Measurements from ENCODE around the gene ZRANB1. TPM values are rescaled to one million over a fixed set of nuclear protein-coding genes. Genes with fewer than 3 reads are reported as not detected.

Gene ZRANB1
- total RNA-seq, 4 donors from 2014 or later = 8.4 to 24.0 (median 16.8) TPM

- Histone ChIP-seq H3K4me3 (no peak overlapping the region), H3K27ac (no peak overlapping the region), H3K4me1 (peaks cover 6 to 34% (median 19%) of the 10 kb centered on the region in 4 donors), H3K27me3 (no peaks in the 10 kb centered on the region), H3K9me3 (no peaks in the 10 kb centered on the region), H3K36me3 (no peaks in the 10 kb centered on the region)
- TF ChIP-seq POLR2A (IDR thresholded peaks at IDR 0.05) = no peak
- no peak for TF ChIP-seq CTCF (IDR thresholded peaks at IDR 0.05)
- no peak for TF ChIP-seq EP300 (IDR thresholded peaks at IDR 0.05; ENCODE audit: low read depth)
- no peak for TF ChIP-seq POLR2AphosphoS5 (IDR thresholded peaks at IDR 0.05)
- 90 to 98% methylated on average over 7 of the region's 7 CpGs for WGBS, 2 donors (ENCODE audit: low coverage in 1 of 2)
- no peak for DNase-seq
- intact Hi-C loops (cut with DNase I; ENCODE audit: low total_unique reads) = no loop called here
- in situ Hi-C loops (cut with MboI; ENCODE audit: low pct_ligation_motif_present in 1 of 4, low pct_unique_long_range_greater_than_20kb in 1 of 4, low sequenced_read_pairs in 3 of 4) = no loop called here
Measured at GRCh38 chr10:124928087-124928486, 13.8 kb upstream of the ZRANB1 start.

- WGBS, 2 donors (ENCODE audit: low coverage in 1 of 2) = 92% methylated on average over 2 to 3 of the region's 3 CpGs
- H3K4me3 ChIP-seq = no peak overlapping the region
- H3K36me3 ChIP-seq = no peaks in the 10 kb centered on the region
- H3K27ac ChIP-seq = no peak overlapping the region
- H3K4me1 ChIP-seq = peaks cover 6 to 34% (median 19%) of the 10 kb centered on the region in 4 donors
- intact Hi-C loops (cut with DNase I; ENCODE audit: low total_unique reads) (no loop called here), in situ Hi-C loops (cut with MboI; ENCODE audit: low pct_ligation_motif_present in 1 of 4, low pct_unique_long_range_greater_than_20kb in 1 of 4, low sequenced_read_pairs in 3 of 4) (no loop called here)
- H3K9me3 ChIP-seq = no peaks in the 10 kb centered on the region
- no peak for DNase-seq
- no peak for TF ChIP-seq EP300 (IDR thresholded peaks at IDR 0.05; ENCODE audit: low read depth)
- TF ChIP-seq CTCF (IDR thresholded peaks at IDR 0.05) = no peak
- TF ChIP-seq POLR2AphosphoS5 (IDR thresholded peaks at IDR 0.05) = no peak
- TF ChIP-seq POLR2A (IDR thresholded peaks at IDR 0.05) = no peak
- no peaks in the 10 kb centered on the region for H3K27me3 ChIP-seq
Measured at GRCh38 chr10:124928545-124928944, 13.4 kb upstream of the ZRANB1 start.

- Histone ChIP-seq H3K4me3 (no peak overlapping the region), H3K9me3 (no peaks in the 10 kb centered on the region), H3K27me3 (no peaks in the 10 kb centered on the region), H3K36me3 (no peaks in the 10 kb centered on the region), H3K27ac (no peak overlapping the region), H3K4me1 (peaks cover 6 to 14% (median 10%) of the 10 kb centered on the region in 4 donors)
- WGBS, 2 donors (ENCODE audit: low coverage in 1 of 2) = 80 to 82% methylated on average over 2 of the region's 2 CpGs
- in situ Hi-C loops (cut with MboI; ENCODE audit: low pct_ligation_motif_present in 1 of 4, low pct_unique_long_range_greater_than_20kb in 1 of 4, low sequenced_read_pairs in 3 of 4) = no loop called here
- TF ChIP-seq POLR2A (IDR thresholded peaks at IDR 0.05) = no peak
- no peak for TF ChIP-seq EP300 (IDR thresholded peaks at IDR 0.05; ENCODE audit: low read depth)
- TF ChIP-seq CTCF (IDR thresholded peaks at IDR 0.05) = no peak
- TF ChIP-seq POLR2AphosphoS5 (IDR thresholded peaks at IDR 0.05) = no peak
- no peak for DNase-seq
- intact Hi-C loops (cut with DNase I; ENCODE audit: low total_unique reads) = no loop called here
Measured at GRCh38 chr10:124935946-124936345, 6.0 kb upstream of the ZRANB1 start.

- peaks cover 6 to 16% (median 10%) of the 10 kb centered on the region in 4 donors for H3K4me1 ChIP-seq
- WGBS, 2 donors (ENCODE audit: low coverage in 1 of 2) = 94 to 97% methylated on average over 2 to 7 of the region's 7 CpGs
- no peak overlapping the region for H3K4me3 ChIP-seq
- no peak for DNase-seq
- in situ Hi-C loops (cut with MboI; ENCODE audit: low pct_ligation_motif_present in 1 of 4, low pct_unique_long_range_greater_than_20kb in 1 of 4, low sequenced_read_pairs in 3 of 4) = no loop called here
- intact Hi-C loops (cut with DNase I; ENCODE audit: low total_unique reads) = no loop called here
- no peaks in the 10 kb centered on the region for H3K36me3 ChIP-seq
- no peak overlapping the region for H3K27ac ChIP-seq
- TF ChIP-seq POLR2AphosphoS5 (IDR thresholded peaks at IDR 0.05) = no peak
- no peak for TF ChIP-seq CTCF (IDR thresholded peaks at IDR 0.05)
- TF ChIP-seq EP300 (IDR thresholded peaks at IDR 0.05; ENCODE audit: low read depth) = no peak
- TF ChIP-seq POLR2A (IDR thresholded peaks at IDR 0.05) = no peak
- no peaks in the 10 kb centered on the region for H3K27me3 ChIP-seq
- H3K9me3 ChIP-seq = no peaks in the 10 kb centered on the region
Measured at GRCh38 chr10:124936813-124937212, 5.1 kb upstream of the ZRANB1 start.

Measured in transverse colon (tissue), 4 donors.